GM12892 (cell line): ENCODE data around the gene APPL1.

ENCODE experiments used
- POLR2A ChIP-seq: IDR thresholded peaks from 2 replicates; pipeline ENCODE4 v1.6.1; 2011; ENCODE audit warnings: low read depth, low read length, control low read depth
- TAF1 ChIP-seq: IDR thresholded peaks from 2 replicates; pipeline ENCODE4 v1.6.1; 2011; ENCODE audit warnings: low read depth, mild to moderate bottlenecking, control low read depth, low read length, borderline replicate concordance

- 0 out of 2 replicates have a peak, but pooled peaks have one; percentile 6 for TF ChIP-seq TAF1
- peak; percentile 80 for TF ChIP-seq POLR2A
Observed at GRCh38 chr3:57227204-57227929, at the start of gene APPL1.
